ENCODE measurements around the gene SUFU. TPM values are rescaled to one million over a fixed set of nuclear protein-coding genes. Genes with fewer than 3 reads are reported as not detected.

SUFU gene
- total and polyA plus RNA-seq, 2 of the 8 experiments (the other 6 are each of a cell fraction or from before 2014, with no cell fraction given), result 7.0 to 10.8 TPM

DNA sequence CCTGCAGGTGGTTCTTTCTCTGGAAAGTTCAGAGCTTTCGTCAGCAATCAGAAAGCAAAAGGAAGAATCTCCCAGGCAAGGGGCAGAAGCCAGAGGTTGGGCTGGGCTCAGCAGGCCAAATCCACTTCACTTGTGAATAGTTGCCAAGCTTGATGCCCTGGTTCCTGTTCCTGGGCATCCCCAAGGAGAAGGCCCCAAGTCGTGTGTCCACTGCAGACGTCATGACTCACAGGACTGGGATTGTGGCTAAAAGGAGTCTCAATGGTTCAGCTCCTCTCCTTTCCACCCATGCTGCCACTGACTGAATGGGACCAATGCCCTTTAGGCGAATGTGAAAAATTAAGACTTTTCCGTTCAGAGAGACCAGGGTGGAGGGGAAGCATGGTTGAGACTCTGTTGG lies 101.9 kb downstream of the SUFU start (continued):
- TF ChIP-seq, protein P1, sequence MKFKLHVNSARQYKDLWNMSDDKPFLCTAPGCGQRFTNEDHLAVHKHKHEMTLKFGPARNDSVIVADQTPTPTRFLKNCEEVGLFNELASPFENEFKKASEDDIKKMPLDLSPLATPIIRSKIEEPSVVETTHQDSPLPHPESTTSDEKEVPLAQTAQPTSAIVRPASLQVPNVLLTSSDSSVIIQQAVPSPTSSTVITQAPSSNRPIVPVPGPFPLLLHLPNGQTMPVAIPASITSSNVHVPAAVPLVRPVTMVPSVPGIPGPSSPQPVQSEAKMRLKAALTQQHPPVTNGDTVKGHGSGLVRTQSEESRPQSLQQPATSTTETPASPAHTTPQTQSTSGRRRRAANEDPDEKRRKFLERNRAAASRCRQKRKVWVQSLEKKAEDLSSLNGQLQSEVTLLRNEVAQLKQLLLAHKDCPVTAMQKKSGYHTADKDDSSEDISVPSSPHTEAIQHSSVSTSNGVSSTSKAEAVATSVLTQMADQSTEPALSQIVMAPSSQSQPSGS (IDR thresholded peaks at IDR 0.05; ENCODE audit: low read length), result no peak
- no peak for TF ChIP-seq TBP (IDR thresholded peaks at IDR 0.05; ENCODE audit: low read depth, low read length)

All from H1 (cell line).